ENCODE data around the gene ALDH7A1.
A peak's percentile ranks its signal among the peaks of the same experiment; 100 is the strongest.
"Not testable (repeated sequence)": the region's sequence is repeated elsewhere in the genome, so short reads cannot be mapped to it uniquely, and the experiment has no call there.

The ALDH7A1 gene

DNA sequence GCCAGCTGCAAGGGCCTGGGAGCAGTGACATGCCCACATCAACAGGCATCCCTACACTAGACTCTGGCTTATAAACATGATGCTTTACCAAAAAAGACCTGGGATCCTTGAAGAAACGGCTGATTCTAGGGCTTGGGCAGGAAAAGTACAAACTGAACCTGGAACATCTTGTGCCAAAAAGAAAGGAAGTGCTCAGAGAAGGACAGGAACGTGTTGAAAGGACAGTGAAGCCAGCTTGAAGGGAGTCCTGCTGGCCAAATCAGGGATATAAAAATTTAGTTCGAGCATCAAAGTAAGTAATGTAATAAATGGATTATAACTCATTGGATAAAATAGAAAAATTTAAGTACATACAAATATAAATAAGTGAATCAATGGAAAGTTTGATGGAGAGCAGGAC lies 58.1 kb downstream of the ALDH7A1 start:
- H3K4me3 ChIP-seq: no peak overlapping the region
- in situ Hi-C loops (cut with MboI; ENCODE audit: low sequenced_read_pairs): loop anchor here (5.0 kb wide), 1 partner anchor 185 kb away; no protein-coding TSS in a partner anchor
- no peaks in the 10 kb centered on the region for H3K27me3 ChIP-seq (ENCODE audit: low read depth)
- no peak for DNase-seq (ENCODE audit: low spot score in 2 of 2)
- H3K9me3 ChIP-seq: no peaks in the 10 kb centered on the region
- H3K36me3 ChIP-seq (replicated peaks): no peaks in the 10 kb centered on the region
- peaks cover 3% of the 10 kb centered on the region for H3K4me1 ChIP-seq

DNA sequence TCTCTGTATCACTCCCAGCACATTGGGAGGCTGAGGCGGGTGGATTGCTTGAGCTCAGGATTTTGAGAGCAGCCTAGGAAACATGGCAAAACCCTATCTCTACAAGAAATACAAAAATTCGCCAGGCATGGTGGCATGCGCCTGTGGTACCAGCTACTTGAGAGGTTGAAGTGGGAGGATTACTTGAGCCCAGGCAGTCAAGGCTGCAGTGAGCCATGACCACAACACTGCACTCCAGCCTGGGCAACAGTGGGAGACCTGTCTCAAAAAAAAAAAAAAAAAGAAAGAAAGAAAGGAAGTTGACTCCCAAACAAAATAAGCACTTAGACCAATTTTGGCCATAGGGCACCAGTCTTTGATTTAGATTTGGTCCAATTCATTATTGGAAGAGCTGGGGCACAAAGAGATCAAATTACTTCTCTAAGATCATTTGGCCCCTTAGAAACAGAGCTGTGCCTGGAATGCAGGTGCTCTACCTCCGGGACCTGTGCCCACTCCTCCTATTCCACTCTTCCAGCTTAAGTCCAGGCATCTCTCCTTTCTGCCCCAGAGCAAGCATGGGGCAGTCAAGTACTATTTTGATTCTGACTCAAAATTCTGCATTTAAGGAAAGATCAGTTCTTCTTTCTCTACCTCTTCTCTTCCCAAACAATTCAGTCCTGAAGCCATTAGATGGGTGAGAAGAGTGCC lies 59.0 kb downstream of the ALDH7A1 start:
- in situ Hi-C loops (cut with MboI; ENCODE audit: low sequenced_read_pairs): loop anchor here (5.0 kb wide), 1 partner anchor 184 kb away; no protein-coding TSS in a partner anchor
- DNase-seq (ENCODE audit: low spot score in 2 of 2): no peak
- Histone ChIP-seq H3K4me3 (no peak overlapping the region), H3K36me3 (replicated peaks) (no peaks in the 10 kb centered on the region), H3K4me1 (peaks cover 9% of the 10 kb centered on the region), H3K9me3 (no peaks in the 10 kb centered on the region), H3K27me3 (ENCODE audit: low read depth) (no peaks in the 10 kb centered on the region)

DNA sequence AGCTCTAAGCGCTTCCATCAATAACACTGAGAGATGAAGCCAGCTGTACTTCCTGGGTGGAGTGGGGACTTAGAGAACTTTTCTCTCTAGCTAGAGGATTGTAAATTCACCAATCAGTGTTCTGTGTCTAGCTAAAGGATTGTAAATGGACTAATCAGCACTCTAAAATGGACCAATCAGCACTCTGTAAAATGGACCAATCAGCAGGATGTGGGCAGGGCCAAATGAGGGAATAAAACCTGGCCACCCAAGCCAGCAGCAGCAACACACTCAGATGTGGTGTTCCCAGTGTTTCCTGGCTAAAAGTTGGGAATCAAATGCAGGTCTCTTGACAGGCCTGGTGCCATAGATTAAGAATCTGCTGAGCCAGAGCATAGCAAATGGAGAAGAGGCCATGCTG lies 60.5 kb downstream of the ALDH7A1 start:
- Histone ChIP-seq H3K36me3 (replicated peaks) (no peaks in the 10 kb centered on the region), H3K9me3 (no peaks in the 10 kb centered on the region), H3K4me1 (peaks cover 11% of the 10 kb centered on the region), H3K4me3 (no peak overlapping the region), H3K27me3 (ENCODE audit: low read depth) (no peaks in the 10 kb centered on the region)
- no peak for DNase-seq (ENCODE audit: low spot score in 2 of 2)
- in situ Hi-C loops (cut with MboI; ENCODE audit: low sequenced_read_pairs): no loop called here

DNA sequence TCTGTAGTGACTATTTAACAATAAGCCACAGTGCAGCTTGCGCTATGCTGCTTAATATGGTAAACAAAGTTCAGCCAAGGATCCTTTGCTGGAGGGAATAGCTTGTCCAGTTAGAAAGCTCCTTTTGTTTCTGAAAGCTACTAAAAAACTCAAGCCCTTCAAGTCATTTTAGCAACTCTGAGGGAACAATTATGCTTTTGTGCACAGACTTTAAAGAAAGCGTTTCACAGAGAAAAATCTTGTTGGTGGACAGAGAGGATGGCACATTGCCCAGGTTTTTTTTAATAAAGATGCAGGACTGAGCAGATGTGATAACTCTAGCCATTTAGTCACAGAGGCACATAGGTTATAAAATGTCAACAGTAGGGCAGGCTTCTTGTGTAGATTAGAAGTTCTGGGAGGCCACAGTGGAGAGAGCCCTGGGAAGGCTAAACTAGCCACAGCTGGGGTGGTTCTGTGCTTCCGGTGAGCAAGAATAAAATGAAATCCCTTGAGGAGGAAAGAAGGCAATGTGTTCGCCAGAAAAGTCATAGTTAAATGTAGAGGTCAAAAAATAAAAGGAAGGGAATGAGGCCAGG lies 63.4 kb downstream of the ALDH7A1 start:
- peak; percentile 53 to 94 for DNase-seq (ENCODE audit: low spot score in 2 of 2)
- Histone ChIP-seq H3K27me3 (ENCODE audit: low read depth) (no peaks in the 10 kb centered on the region), H3K9me3 (0 out of 2 replicates have a peak, but pooled peaks cover 2% of the 10 kb centered on the region), H3K4me3 (no peak overlapping the region), H3K36me3 (replicated peaks) (no peaks in the 10 kb centered on the region), H3K4me1 (peaks cover 11% of the 10 kb centered on the region)
- in situ Hi-C loops (cut with MboI; ENCODE audit: low sequenced_read_pairs): no loop called here

DNA sequence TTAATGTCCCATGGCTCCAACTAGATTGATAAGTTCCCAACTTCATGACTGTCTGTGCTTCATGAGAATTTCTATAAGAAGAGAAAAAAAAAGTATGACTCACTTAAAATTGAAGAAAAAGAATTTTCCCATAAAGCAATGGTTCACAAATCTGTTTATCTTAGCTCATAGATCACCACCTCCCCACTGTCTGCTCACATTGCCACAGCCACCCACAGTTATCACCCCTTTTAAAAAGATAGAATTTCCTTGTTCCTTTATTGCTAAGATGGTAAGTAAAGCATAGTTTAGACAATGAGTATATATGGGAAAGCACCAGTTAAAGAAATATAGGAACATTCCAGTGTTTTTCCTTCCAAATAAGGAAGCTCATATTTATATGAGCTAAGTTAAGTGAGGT lies 67.1 kb downstream of the ALDH7A1 start:
- Histone ChIP-seq H3K9me3 (0 out of 2 replicates have a peak, but pooled peaks cover 2% of the 10 kb centered on the region), H3K36me3 (replicated peaks) (no peaks in the 10 kb centered on the region), H3K27me3 (ENCODE audit: low read depth) (no peaks in the 10 kb centered on the region), H3K4me1 (peaks cover 11% of the 10 kb centered on the region), H3K4me3 (no peak overlapping the region)
- no peak for DNase-seq (ENCODE audit: low spot score in 2 of 2)
- in situ Hi-C loops (cut with MboI; ENCODE audit: low sequenced_read_pairs): no loop called here

DNA sequence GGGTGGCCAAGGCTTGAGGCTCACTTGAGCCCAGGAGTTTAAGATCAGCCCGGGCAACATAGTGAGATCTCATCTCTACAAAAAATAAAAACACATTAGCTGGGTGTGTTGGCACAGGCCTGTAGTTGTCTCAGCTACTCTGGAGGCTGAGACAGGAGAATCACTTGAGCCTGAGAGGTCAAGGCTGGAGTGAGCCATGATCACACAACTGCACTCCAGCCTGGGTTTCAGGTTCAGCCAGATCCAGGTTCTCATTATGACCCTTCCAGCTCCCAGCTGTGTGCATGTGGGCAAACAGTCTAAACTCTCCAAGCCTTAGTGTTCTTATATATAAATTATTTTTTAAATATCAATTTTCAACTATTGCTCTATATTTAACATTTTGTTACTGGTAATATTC lies 67.9 kb downstream of the ALDH7A1 start:
- H3K36me3 ChIP-seq (replicated peaks): no peaks in the 10 kb centered on the region
- no peak overlapping the region for H3K4me3 ChIP-seq
- DNase-seq (ENCODE audit: low spot score in 2 of 2): no peak
- H3K27me3 ChIP-seq (ENCODE audit: low read depth): no peaks in the 10 kb centered on the region
- 0 out of 2 replicates have a peak, but pooled peaks cover 2% of the 10 kb centered on the region for H3K9me3 ChIP-seq
- in situ Hi-C loops (cut with MboI; ENCODE audit: low sequenced_read_pairs): no loop called here
- peaks cover 11% of the 10 kb centered on the region for H3K4me1 ChIP-seq

DNA sequence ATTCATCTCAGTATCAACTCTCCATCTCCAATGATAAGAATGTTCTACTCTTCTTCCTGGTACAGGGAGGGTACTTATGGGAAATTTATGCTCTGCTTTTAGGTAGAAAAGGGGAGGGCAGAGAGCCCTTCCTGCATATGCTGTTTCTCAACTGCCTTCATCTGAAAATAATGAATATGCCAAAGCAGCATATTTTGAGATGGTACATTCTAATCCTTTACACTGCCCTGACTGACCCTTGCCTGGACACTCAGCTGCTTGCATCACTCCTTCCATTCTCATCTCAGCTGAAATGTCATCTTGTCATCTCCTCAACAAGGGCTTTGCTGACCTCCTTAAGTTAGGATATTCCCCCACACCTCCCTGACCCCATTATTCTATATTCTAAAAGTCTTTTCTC lies 68.5 kb downstream of the ALDH7A1 start:
- in situ Hi-C loops (cut with MboI; ENCODE audit: low sequenced_read_pairs): no loop called here
- DNase-seq (ENCODE audit: low spot score in 2 of 2): no peak
- Histone ChIP-seq H3K36me3 (replicated peaks) (no peaks in the 10 kb centered on the region), H3K4me3 (no peak overlapping the region), H3K27me3 (ENCODE audit: low read depth) (no peaks in the 10 kb centered on the region), H3K4me1 (peaks cover 6% of the 10 kb centered on the region), H3K9me3 (0 out of 2 replicates have a peak, but pooled peaks cover 2% of the 10 kb centered on the region)

DNA sequence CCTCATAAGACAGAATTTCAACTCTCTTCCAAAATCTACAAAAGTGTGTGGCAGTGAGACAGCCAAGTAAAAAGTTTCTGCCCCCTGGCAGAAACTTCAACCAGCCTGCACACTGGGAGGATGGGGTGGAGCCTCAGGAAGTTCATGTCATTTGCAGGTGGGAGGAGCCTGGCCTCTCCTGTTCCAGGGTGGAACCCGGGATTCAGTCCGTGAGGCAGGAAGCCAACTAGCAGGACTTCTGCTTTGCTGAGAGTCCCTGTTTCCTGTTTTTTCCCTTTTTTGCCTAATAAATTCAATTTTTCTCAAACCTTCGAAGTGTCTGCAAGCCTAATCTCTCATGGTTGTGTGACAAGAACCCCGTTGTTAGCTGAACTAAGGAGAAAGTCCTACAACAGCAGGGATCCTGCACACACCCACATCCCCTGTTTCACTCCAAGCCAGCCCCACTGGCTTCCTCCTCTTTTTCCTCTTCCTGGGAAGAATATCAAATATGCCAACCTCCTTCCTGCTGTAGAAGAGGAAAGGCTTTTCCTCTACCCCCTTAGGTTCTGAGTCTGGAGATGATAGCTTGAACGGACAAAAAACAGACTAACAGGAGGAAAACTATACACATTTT lies 69.3 kb downstream of the ALDH7A1 start:
- H3K4me3 ChIP-seq: no peak overlapping the region
- in situ Hi-C loops (cut with MboI; ENCODE audit: low sequenced_read_pairs): no loop called here
- H3K4me1 ChIP-seq: no peaks in the 10 kb centered on the region
- H3K9me3 ChIP-seq: 0 out of 2 replicates have a peak, but pooled peaks cover 2% of the 10 kb centered on the region
- no peaks in the 10 kb centered on the region for H3K36me3 ChIP-seq (replicated peaks)
- DNase-seq (ENCODE audit: low spot score in 2 of 2): peak in 1 of 2 experiments; percentile 66
- H3K27me3 ChIP-seq (ENCODE audit: low read depth): no peaks in the 10 kb centered on the region

DNA sequence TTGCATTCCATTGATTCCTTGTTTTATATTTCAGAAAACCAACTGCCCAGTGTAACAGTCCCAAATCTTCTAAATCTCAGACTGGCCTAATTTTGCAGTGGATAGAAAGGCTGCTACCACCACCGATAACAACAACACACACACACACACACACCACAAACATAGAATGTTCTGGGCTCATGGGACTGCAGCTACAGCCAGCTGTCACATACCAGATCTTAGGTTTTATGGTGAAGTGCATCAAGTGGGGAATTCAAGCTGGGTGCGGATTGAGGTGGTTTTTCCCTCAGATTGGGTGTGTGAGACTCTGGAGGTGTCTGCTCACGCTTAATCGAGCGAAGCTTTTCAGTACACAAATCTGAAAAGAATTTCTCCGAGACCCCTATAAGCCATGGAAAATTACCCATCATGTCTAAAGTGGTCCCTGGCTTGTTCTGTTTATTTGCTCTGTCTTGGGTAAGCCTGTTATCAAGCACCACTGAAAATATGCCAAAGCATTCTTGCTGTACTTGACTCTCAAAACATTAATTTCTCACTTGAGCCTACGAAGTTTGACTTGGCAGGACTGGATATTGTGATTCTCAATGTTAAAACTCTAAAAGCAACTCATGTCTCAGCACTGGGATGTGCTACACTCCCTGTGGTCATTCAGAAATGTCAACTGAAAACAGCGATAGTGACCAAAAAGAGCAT lies 71.1 kb downstream of the ALDH7A1 start:
- no peaks in the 10 kb centered on the region for H3K27me3 ChIP-seq (ENCODE audit: low read depth)
- DNase-seq (ENCODE audit: low spot score in 2 of 2): no peak
- in situ Hi-C loops (cut with MboI; ENCODE audit: low sequenced_read_pairs): no loop called here
- 0 out of 2 replicates have a peak, but pooled peaks cover 2% of the 10 kb centered on the region for H3K9me3 ChIP-seq
- no peak overlapping the region for H3K4me3 ChIP-seq
- peaks cover 9% of the 10 kb centered on the region for H3K4me1 ChIP-seq
- no peaks in the 10 kb centered on the region for H3K36me3 ChIP-seq (replicated peaks)

DNA sequence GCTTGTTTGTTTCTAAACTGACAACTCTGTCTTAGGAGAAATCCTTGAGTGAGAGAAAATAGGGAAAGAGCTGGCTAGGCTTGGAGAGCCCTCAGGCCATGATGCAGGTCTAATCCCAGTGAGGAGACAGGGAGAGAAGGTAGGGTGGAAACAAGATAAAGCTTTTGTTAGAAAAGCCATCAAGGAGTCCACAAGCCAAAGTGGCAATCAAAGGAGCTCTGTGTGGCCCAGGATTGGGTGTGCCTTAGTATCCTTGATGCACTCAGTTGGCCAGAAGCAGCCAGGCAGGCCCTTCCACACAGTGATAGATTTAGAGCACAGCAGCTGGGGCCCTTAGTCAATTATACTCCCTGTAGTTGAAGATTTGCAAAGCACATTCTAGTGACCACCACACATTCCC lies 73.9 kb downstream of the ALDH7A1 start:
- in situ Hi-C loops (cut with MboI; ENCODE audit: low sequenced_read_pairs): no loop called here
- Histone ChIP-seq H3K4me3 (no peak overlapping the region), H3K4me1 (peaks cover 17% of the 10 kb centered on the region), H3K9me3 (no peaks in the 10 kb centered on the region), H3K27me3 (ENCODE audit: low read depth) (no peaks in the 10 kb centered on the region), H3K36me3 (replicated peaks) (no peaks in the 10 kb centered on the region)
- DNase-seq (ENCODE audit: low spot score in 2 of 2): no peak

DNA sequence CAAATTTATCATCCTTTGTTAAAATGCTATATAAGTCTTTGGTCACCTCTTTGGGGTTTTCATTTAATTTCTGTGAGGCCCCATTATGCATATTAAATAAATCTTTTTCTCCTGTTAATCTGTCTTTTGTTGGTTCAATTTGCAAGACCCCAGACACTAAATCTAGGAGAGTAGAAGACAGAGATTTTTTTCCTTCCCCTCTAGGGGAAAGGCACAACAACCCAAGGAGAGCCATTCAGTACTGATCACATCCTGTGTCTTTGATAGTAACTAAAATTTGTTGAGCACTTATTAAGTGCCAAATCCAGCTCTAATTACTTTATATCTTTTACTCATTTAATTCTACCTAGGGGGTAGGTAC lies 74.4 kb downstream of the ALDH7A1 start:
- H3K4me3 ChIP-seq: no peak overlapping the region
- no peak for DNase-seq (ENCODE audit: low spot score in 2 of 2)
- peaks cover 21% of the 10 kb centered on the region for H3K4me1 ChIP-seq
- H3K36me3 ChIP-seq (replicated peaks): no peaks in the 10 kb centered on the region
- H3K9me3 ChIP-seq: no peaks in the 10 kb centered on the region
- no peaks in the 10 kb centered on the region for H3K27me3 ChIP-seq (ENCODE audit: low read depth)
- in situ Hi-C loops (cut with MboI; ENCODE audit: low sequenced_read_pairs): no loop called here

DNA sequence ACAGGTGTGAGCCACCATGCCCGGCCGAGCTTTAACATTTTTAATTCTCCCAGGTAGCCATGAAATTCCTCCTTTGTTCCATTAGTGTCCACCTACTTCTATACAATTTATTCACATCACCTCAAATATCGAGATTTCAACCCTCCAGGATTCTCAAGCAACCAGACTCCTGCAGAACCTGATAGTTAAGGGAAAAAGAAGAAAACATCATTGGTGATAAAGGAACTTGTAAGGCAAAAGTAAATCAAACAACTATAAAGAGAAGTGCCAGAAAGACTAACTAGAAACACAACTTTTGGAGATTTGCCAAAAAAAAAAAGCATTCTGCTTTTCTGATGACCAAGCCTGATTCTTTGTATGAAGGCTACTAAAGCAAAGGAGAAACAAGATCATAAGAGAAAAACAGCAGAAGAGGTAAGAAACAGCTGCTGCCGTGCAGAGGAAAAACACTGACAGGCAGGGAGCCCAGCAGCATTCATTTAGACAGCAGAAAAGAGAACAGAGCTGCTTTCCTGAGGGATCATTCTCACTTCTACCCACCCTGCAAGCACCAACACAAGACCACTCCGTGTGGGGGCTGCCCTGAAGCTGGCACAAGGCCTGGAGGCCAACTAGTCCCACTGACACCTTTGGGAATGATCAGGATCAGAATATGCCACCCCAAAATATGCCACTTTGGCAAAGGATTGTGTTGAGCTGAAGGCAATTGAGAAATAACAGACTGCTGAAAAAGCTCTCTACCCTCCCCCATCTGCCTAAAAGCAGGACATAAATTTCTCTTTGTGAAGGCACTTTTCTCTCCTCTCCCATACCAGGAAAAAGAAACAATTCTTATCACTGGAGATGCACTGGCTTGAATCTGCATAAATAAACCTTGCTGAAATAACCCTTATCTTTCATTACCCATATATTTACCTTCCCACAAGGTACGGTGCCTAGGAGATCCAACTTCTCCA lies 75.1 kb downstream of the ALDH7A1 start:
- DNase-seq (ENCODE audit: low spot score in 2 of 2): no peak
- no peak overlapping the region for H3K4me3 ChIP-seq

DNA sequence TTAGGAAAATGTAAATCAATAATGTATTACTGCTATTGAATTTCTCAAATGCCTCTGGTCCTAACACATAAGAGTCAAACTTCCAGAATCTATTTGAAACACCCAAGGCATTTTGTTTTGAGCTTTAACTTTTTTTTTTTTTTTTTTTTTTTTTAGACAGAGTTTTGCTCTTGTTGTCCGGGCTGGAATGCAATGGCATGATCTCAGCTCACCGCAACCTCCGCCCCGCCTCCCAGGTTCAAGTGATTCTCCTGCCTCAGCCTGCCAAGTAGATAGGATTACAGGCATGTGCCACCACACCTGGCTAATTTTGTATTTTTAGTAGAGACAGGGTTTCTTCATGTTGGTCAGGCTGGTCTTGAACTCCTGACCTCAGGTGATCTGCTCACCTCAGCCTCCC lies 75.8 kb downstream of the ALDH7A1 start:
- DNase-seq (ENCODE audit: low spot score in 2 of 2); H3K36me3 ChIP-seq (replicated peaks); in situ Hi-C loops (cut with MboI; ENCODE audit: low sequenced_read_pairs); H3K9me3 ChIP-seq; H3K27me3 ChIP-seq (ENCODE audit: low read depth); H3K4me3 ChIP-seq: not testable (repeated sequence)
- peaks cover 27% of the 10 kb centered on the region for H3K4me1 ChIP-seq

More for the DNA sequence above, 75.1 kb downstream of the ALDH7A1 start:
- Histone ChIP-seq H3K36me3 (replicated peaks) (no peaks in the 10 kb centered on the region), H3K4me1 (peaks cover 27% of the 10 kb centered on the region), H3K27me3 (ENCODE audit: low read depth) (no peaks in the 10 kb centered on the region), H3K9me3 (no peaks in the 10 kb centered on the region)
- in situ Hi-C loops (cut with MboI; ENCODE audit: low sequenced_read_pairs): no loop called here

All from HAP-1 (cell line).